Measurements from ENCODE around the gene ODF2. TPM values are rescaled to one million over a fixed set of nuclear protein-coding genes. Genes with fewer than 3 reads are reported as not detected.

ODF2 gene
- total and polyA plus RNA-seq, 2 donors (not counting 3 experiments of a cell fraction or from before 2014, with no cell fraction given), result 16.7 to 49.5 TPM

- intact Hi-C loops (cut with micrococcal nuclease) (no loop called here), dilution Hi-C loops (cut with MboI; ENCODE audit: extremely low pct_ligation_motif_present, low sequenced_read_pairs) (no loop called here)
- Histone ChIP-seq H3K9me1 (replicated peaks; ENCODE audit: control insufficient read depth, extremely low read depth, insufficient read depth, low read length) (no peaks in the 10 kb centered on the region), H3K27ac (ENCODE audit: insufficient read depth, low read depth, low read length) (peak overlapping the region; percentile 25), H4K20me1 (replicated peaks; ENCODE audit: control insufficient read depth, extremely low read depth, insufficient read depth, low read length) (no peaks in the 10 kb centered on the region), H3K79me2 (ENCODE audit: control insufficient read depth, insufficient read depth, low read length) (no peaks in the 10 kb centered on the region), H3K9ac (replicated peaks; ENCODE audit: extremely low read depth, insufficient read depth, low read length) (no peak overlapping the region), H3K4me1 (ENCODE audit: control insufficient read depth, extremely low read depth, insufficient read depth, low read length) (peaks cover 14% of the 10 kb centered on the region), H3K4me3 (replicated peaks in 1 of 3; ENCODE audit: insufficient read depth in 1 of 3, low read depth in 1 of 3, low read length in 3 of 3) (no peak overlapping the region), H2AFZ (ENCODE audit: low read depth, low read length) (no peak overlapping the region), H3K27me3 (ENCODE audit: control insufficient read depth in 2 of 2, insufficient read depth in 2 of 2, low read length in 2 of 2) (no peaks in the 10 kb centered on the region), H3K9me3 (replicated peaks; ENCODE audit: control insufficient read depth, insufficient read depth, low read length) (no peaks in the 10 kb centered on the region), H3K4me2 (ENCODE audit: insufficient read depth, low read length) (peak overlapping the region; percentile 1), H3K36me3 (ENCODE audit: control insufficient read depth in 2 of 2, extremely low read depth in 1 of 2, insufficient read depth in 2 of 2, low read length in 2 of 2) (peaks cover 5 to 8% of the 10 kb centered on the region in 2 experiments)
- CTCF ChIA-PET, result interaction anchor here (1.2 to 3.9 kb wide), 4 partner anchors 8 to 90 kb away, joined by 4 to 11 read pairs (median 6); partner anchors contain the start of gene GLE1
- DNase-seq (ENCODE audit: low read depth, low spot score) (peak; percentile 20), FAIRE-seq (peak; percentile 84)
- POLR2A ChIA-PET, result interaction anchor here (1.3 kb wide), 1 partner anchor 25 kb away, joined by 3 read pairs; no protein-coding TSS in a partner anchor
- TF ChIP-seq MYC (IDR thresholded peaks at IDR 0.05; ENCODE audit: low read depth, low read length), result no peak
- no peak for TF ChIP-seq CTCF (IDR thresholded peaks at IDR 0.05; ENCODE audit: extremely low read depth in 1 of 2, insufficient read depth in 1 of 2, low read depth in 1 of 2, low read length in 2 of 2)
- no TSS peak for BruUV-seq (replicated peaks)
Observed at GRCh38 chr9:128529191-128529590, 73.4 kb downstream of the ODF2 start.

DNA sequence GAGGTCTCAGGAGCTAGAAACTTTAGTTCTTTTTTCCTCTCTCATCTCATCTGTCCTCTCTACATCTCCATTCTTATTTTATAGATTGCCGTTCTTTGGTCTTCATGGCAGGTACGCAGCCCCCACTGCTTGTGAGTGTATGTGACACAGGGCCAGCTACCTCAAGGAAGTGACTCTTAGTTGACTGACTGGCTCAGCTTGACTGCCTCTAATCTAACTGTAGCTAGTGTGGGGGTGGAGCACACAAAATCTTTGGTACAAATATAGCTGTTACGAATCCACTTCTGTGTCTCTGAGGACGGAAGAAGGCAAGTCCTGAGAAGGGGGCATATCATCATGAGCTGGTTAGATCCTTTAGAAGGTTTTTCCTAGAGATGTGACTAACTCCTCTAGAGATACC is 76.8 kb downstream of the ODF2 start:
- Histone ChIP-seq H3K4me3 (replicated peaks in 1 of 3; ENCODE audit: insufficient read depth in 1 of 3, low read depth in 1 of 3, low read length in 3 of 3) (no peak overlapping the region), H4K20me1 (replicated peaks; ENCODE audit: control insufficient read depth, extremely low read depth, insufficient read depth, low read length) (no peaks in the 10 kb centered on the region), H2AFZ (ENCODE audit: low read depth, low read length) (no peak overlapping the region), H3K36me3 (ENCODE audit: control insufficient read depth in 2 of 2, extremely low read depth in 1 of 2, insufficient read depth in 2 of 2, low read length in 2 of 2) (peaks cover 2 to 5% of the 10 kb centered on the region in 2 experiments), H3K27me3 (ENCODE audit: control insufficient read depth in 2 of 2, insufficient read depth in 2 of 2, low read length in 2 of 2) (no peaks in the 10 kb centered on the region), H3K27ac (ENCODE audit: insufficient read depth, low read depth, low read length) (no peak overlapping the region), H3K9me1 (replicated peaks; ENCODE audit: control insufficient read depth, extremely low read depth, insufficient read depth, low read length) (no peaks in the 10 kb centered on the region), H3K4me1 (ENCODE audit: control insufficient read depth, extremely low read depth, insufficient read depth, low read length) (peaks cover 14% of the 10 kb centered on the region), H3K4me2 (ENCODE audit: insufficient read depth, low read length) (no peak overlapping the region), H3K79me2 (ENCODE audit: control insufficient read depth, insufficient read depth, low read length) (no peaks in the 10 kb centered on the region), H3K9me3 (replicated peaks; ENCODE audit: control insufficient read depth, insufficient read depth, low read length) (no peaks in the 10 kb centered on the region), H3K9ac (replicated peaks; ENCODE audit: extremely low read depth, insufficient read depth, low read length) (no peak overlapping the region)
- no TSS peak for BruUV-seq (replicated peaks)
- FAIRE-seq, result no peak
- ChIA-PET CTCF (no interaction called here), POLR2A (no interaction called here)
- dilution Hi-C loops (cut with MboI; ENCODE audit: extremely low pct_ligation_motif_present, low sequenced_read_pairs), result no loop called here
- TF ChIP-seq FOS (IDR thresholded peaks at IDR 0.05; ENCODE audit: borderline replicate concordance, insufficient read depth, low read length) (no peak), JUN (IDR thresholded peaks at IDR 0.05; ENCODE audit: borderline replicate concordance, insufficient read depth, insufficient read length, low read depth) (no peak), POLR2AphosphoS5 (IDR thresholded peaks at IDR 0.05; ENCODE audit: insufficient read depth, low read depth, low read length) (no peak), EZH2 (IDR thresholded peaks at IDR 0.05; ENCODE audit: borderline replicate concordance, low read depth, low read length, severe bottlenecking) (no peak), MYC (IDR thresholded peaks at IDR 0.05; ENCODE audit: low read depth, low read length) (no peak), GATA2 (IDR thresholded peaks at IDR 0.05; ENCODE audit: insufficient read depth, insufficient read length, low read depth, low read length) (no peak)
- no peak for DNase-seq (ENCODE audit: low read depth, low spot score)
- intact Hi-C loops (cut with micrococcal nuclease), result no loop called here
